Endodermal cell (in vitro differentiated cells): ENCODE measurements around the gene RFX5. TPM values are rescaled to one million over a fixed set of nuclear protein-coding genes. Genes with fewer than 3 reads are reported as not detected.
A peak's percentile ranks its signal among the peaks of the same experiment; 100 is the strongest.

Experiments used
- DNase-seq: peaks from one replicate; pipeline ENCODE4 v3.0.0-alpha.2; 2017
- H3K27ac ChIP-seq: 2 replicates; pipeline ENCODE4 v1.5.1; 2013; ENCODE audit warnings: mild to moderate bottlenecking, low read depth, low read length, moderate library complexity
- H3K27me3 ChIP-seq: 2 replicates; pipeline ENCODE4 v1.6.1; 2013; ENCODE audit warnings: mild to moderate bottlenecking, low read length, moderate library complexity; ENCODE audit not compliant: insufficient read depth, control insufficient read depth, poor library complexity, severe bottlenecking
- H3K36me3 ChIP-seq: 2 replicates; pipeline ENCODE4 v1.7.0; 2013; ENCODE audit warnings: mild to moderate bottlenecking, low read length, moderate library complexity; ENCODE audit not compliant: control insufficient read depth, insufficient read depth
- H3K4me1 ChIP-seq: one replicate; pipeline ENCODE4 v1.7.0; 2013; ENCODE audit warnings: low read length; ENCODE audit not compliant: control insufficient read depth, insufficient read depth
- H3K4me3 ChIP-seq: 2 replicates; pipeline ENCODE4 v1.5.1; 2013; ENCODE audit warnings: mild to moderate bottlenecking, low read length, moderate library complexity
- H3K9ac ChIP-seq: 2 replicates; pipeline ENCODE4 v1.6.1; 2013; ENCODE audit warnings: mild to moderate bottlenecking, low read length, moderate library complexity; ENCODE audit not compliant: poor library complexity, severe bottlenecking; ENCODE audit errors: extremely low read depth
- H3K9me3 ChIP-seq: 2 replicates; pipeline ENCODE4 v1.6.1; 2013; ENCODE audit warnings: mild to moderate bottlenecking, low read length, moderate library complexity; ENCODE audit not compliant: control insufficient read depth
- H3K27ac Mint-ChIP-seq: 2 replicates; pipeline ENCODE4 v1.8.0; 2020; ENCODE audit warnings: mixed read lengths
- H3K27me3 Mint-ChIP-seq: 2 replicates; pipeline ENCODE4 v1.8.0; 2021; ENCODE audit warnings: mild to moderate bottlenecking, mixed read lengths; ENCODE audit not compliant: insufficient read depth
- H3K36me3 Mint-ChIP-seq: 2 replicates; pipeline ENCODE4 v1.8.0; 2020; ENCODE audit warnings: low read depth, mixed read lengths
- H3K4me1 Mint-ChIP-seq: 2 replicates; pipeline ENCODE4 v1.8.0; 2020; ENCODE audit warnings: mixed read lengths
- H3K4me3 Mint-ChIP-seq: 2 replicates; pipeline ENCODE4 v1.8.0; 2020; ENCODE audit warnings: mild to moderate bottlenecking, moderate library complexity, mixed read lengths
- H3K9me3 Mint-ChIP-seq: 2 replicates; pipeline ENCODE4 v1.8.0; 2020; ENCODE audit warnings: mild to moderate bottlenecking, mixed read lengths
- CTCF ChIP-seq: fragments of 200-600 bp; sonication (generic); conservative IDR thresholded peaks from 2 replicates; pipeline ENCODE4 v1.5.0; 2021; ENCODE audit warnings: antibody characterized with exemption, mild to moderate bottlenecking
- WGBS, 2 experiments: methylation state at CpG; one replicate each; pipeline versions ENCODE4 v1.1.5 to v1.1.7; 2013; ENCODE audit warnings: missing lambda C conversion rate in 2 of 2, mixed read lengths in 1 of 2; ENCODE audit not compliant: insufficient coverage in 1 of 2, insufficient read length in 1 of 2; 5-methylcytosine and 5-hydroxymethylcytosine counted together
- total RNA-seq, 2 donors: library from RNA; stranded (reverse); fragmentation: NEBNext Ultra II Directional in 1 of 2; extraction: Animal tissue kit (Norgen Biotek cat#: 25700) in 1 of 2; gene quantifications; 2 replicates in 1 of 2; 3 replicates in 1 of 2; pipeline ENCODE4 v1.2.1, GENCODE V29; 2021

The RFX5 gene
- total RNA-seq, 2 donors from 2014 or later, result 57.7 to 72.1 TPM

GRCh38 chr1:151340870-151341754, 5.9 kb downstream of the RFX5 start:
- peak overlapping the region; percentile 77 for H3K27ac Mint-ChIP-seq
- peaks cover 10% of the 10 kb centered on the region for H3K4me1 Mint-ChIP-seq
- peak; percentile 85 for TF ChIP-seq CTCF
- H3K27me3 Mint-ChIP-seq, result no peaks in the 10 kb centered on the region
- H3K4me3 Mint-ChIP-seq, result no peak overlapping the region
- WGBS, 2 experiments, result 51 to 88% methylated on average over 2 to 7 of the region's 7 CpGs
- no peaks in the 10 kb centered on the region for H3K9me3 ChIP-seq
- no peaks in the 10 kb centered on the region for H3K9me3 Mint-ChIP-seq
- no peaks in the 10 kb centered on the region for H3K27me3 ChIP-seq
- no peak overlapping the region for H3K4me3 ChIP-seq
- peaks cover 2% of the 10 kb centered on the region for H3K4me1 ChIP-seq
- H3K27ac ChIP-seq, result peak overlapping the region; percentile 27
- peak; percentile 78 for DNase-seq
- H3K36me3 ChIP-seq, result peaks cover 21% of the 10 kb centered on the region
- no peak overlapping the region for H3K9ac ChIP-seq
- peaks cover 31% of the 10 kb centered on the region for H3K36me3 Mint-ChIP-seq

- H3K9me3 Mint-ChIP-seq, result no peaks in the 10 kb centered on the region
- WGBS, 2 experiments, result 60 to 98% methylated on average over 1 to 3 of the region's 3 CpGs
These were observed 10.5 kb downstream of the RFX5 start for GRCh38 chr1:151336556-151336955.

GRCh38 chr1:151334822-151335221, 12.2 kb downstream of the RFX5 start:
- H3K27me3 Mint-ChIP-seq, result no peaks in the 10 kb centered on the region
- Histone ChIP-seq H3K4me1 (no peaks in the 10 kb centered on the region), H3K4me3 (no peak overlapping the region), H3K27ac (no peak overlapping the region), H3K36me3 (no peaks in the 10 kb centered on the region), H3K27me3 (no peaks in the 10 kb centered on the region), H3K9me3 (no peaks in the 10 kb centered on the region), H3K9ac (no peak overlapping the region)
- DNase-seq, result no peak
- H3K4me3 Mint-ChIP-seq, result no peak overlapping the region
- no peaks in the 10 kb centered on the region for H3K9me3 Mint-ChIP-seq
- H3K36me3 Mint-ChIP-seq, result no peaks in the 10 kb centered on the region
- no peak for TF ChIP-seq CTCF
- H3K27ac Mint-ChIP-seq, result no peak overlapping the region
- H3K4me1 Mint-ChIP-seq, result no peaks in the 10 kb centered on the region
- WGBS, 2 experiments, result 88 to 91% methylated on average over 1 to 5 of the region's 5 CpGs

More at GRCh38 chr1:151336556-151336955, 10.5 kb downstream of the RFX5 start:
- Histone ChIP-seq H3K4me1 (no peaks in the 10 kb centered on the region), H3K9ac (no peak overlapping the region), H3K27ac (no peak overlapping the region), H3K4me3 (no peak overlapping the region), H3K27me3 (no peaks in the 10 kb centered on the region), H3K36me3 (no peaks in the 10 kb centered on the region), H3K9me3 (no peaks in the 10 kb centered on the region)
- Mint-ChIP-seq H3K27ac (no peak overlapping the region), H3K36me3 (no peaks in the 10 kb centered on the region), H3K4me1 (peaks cover 5% of the 10 kb centered on the region), H3K4me3 (no peak overlapping the region), H3K27me3 (no peaks in the 10 kb centered on the region)
- no peak for DNase-seq
- no peak for TF ChIP-seq CTCF
